NCI-H187 (cell line): ENCODE results near the gene ARID4A.
"Not testable (repeated sequence)": the region's sequence is repeated elsewhere in the genome, so short reads cannot be mapped to it uniquely, and the experiment has no call there.

Experiments
- DNase-seq, 2 experiments: peaks; one replicate each; lab custom pipeline; 2025; lab: John Stamatoyannopoulos, UW

Gene ARID4A

DNA sequence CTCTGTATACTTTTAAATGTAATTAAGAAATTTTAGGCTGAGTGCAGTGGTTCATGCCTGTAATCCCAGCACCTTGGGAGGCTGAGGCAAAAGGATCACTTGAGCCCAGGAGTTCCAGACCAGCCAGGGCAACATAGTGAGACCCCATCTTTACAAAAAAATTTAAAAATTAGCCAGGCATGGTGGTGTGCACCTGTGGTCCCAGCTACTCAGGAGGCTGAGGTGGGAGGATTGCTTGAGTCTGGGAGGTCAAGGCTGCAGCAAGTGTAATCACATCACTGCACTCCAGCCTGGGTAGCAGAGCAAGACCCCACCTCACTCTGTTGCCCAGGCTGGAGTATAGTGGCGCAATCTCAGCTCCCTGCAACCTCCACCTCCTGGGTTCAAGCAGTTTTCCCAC, 63.9 kb downstream of the ARID4A start:
- DNase-seq, result not testable (repeated sequence)

DNA sequence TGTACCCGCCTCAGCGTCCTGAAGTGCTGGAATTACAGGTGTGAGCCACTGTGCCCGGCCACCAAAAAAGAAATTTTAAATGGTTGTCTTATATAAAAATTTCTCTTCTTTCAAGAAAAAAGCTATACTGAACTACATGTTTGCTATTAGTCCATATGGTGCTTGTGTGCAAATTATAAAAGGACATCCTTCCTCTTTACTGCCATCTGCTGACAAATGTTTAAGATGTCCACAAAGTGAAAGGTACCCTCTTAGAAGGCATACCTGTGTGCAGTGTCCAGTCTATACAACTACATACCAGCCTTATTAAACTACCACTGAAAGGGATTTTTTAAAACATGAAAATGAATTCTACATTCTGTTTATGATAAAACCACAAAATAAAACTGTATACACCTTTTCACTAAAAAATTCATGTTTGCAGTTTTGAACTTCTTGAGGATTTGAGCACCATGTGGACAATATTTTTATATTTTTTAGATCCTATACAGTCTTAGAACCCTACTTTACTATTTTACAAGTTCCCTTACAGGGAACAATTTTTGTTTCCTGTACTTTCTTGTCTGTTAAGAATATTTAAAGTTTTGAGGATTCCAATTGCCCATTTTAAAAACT, 64.5 kb downstream of the ARID4A start:
- DNase-seq, result no peak

DNA sequence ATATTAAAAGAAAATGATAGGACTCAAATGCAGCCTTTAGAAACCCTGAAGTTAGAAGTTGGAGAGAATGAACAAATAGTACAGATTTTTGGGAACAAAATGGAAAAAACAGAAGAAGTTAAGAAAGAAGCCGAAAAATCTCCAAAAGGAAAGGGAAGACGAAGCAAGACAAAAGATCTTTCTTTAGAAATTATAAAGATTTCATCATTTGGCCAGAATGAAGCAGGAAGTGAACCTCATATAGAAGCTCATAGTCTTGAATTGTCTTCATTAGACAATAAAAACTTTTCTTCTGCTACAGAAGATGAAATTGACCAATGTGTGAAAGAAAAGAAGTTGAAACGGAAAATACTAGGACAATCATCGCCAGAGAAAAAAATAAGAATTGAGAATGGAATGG, 66.0 kb downstream of the ARID4A start:
- no peak for DNase-seq

DNA sequence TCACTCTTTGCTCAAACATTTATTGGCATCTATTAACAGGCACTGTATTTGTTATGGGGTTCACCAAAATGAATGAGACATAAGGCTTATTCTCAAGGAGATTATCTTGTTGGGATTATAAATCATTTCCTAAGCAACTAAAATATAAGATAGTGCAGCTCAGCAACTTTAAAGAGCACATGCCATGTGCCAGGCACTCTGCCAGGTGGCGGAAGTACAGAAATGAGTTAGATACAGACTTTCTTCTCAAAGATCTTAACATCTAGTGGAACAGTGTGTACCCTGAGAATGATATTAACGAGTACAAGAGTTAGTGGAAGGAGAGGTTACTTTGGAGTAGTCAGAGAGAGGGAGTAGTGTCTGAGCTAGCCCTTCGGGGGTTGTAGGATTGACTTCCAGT, 68.9 kb downstream of the ARID4A start:
- DNase-seq, result no peak

DNA sequence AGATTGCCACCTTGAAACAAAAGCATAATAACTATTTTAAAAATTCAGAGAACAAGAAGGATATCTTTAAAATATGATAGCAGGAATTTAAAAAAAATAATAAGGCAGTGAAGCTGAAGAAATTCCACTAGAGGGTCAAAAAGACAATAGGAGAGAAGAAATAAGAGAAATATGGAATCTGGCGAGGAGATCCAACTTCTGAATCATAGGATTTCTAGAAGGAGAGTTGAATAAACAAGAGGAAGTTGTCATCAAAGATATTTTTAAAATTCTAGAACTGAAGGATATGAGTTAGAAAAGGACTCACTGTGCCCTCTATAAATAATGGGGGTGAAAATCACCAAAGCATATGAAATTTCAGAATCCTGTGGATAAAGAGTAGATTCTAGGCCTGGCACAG, 70.6 kb downstream of the ARID4A start:
- no peak for DNase-seq

DNA sequence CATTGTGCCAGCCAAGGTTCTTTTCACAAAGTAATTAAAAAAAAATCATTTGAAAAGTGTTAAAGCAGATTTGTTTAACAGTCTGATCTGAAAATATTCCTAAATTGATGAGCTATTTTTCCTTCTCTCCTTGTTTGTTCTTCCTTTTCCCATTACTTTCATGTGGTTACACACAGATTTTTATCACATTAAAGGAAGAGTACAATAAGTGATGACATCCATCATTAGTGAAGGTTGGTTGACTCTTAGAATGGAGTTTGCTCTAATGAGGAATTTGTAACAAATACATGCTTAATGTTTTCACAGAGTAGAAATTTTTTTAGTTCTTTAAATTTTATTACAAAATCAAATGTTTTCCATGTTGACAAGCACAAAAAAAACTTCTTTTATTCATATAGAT, 78.4 kb downstream of the ARID4A start:
- DNase-seq, result no peak

DNA sequence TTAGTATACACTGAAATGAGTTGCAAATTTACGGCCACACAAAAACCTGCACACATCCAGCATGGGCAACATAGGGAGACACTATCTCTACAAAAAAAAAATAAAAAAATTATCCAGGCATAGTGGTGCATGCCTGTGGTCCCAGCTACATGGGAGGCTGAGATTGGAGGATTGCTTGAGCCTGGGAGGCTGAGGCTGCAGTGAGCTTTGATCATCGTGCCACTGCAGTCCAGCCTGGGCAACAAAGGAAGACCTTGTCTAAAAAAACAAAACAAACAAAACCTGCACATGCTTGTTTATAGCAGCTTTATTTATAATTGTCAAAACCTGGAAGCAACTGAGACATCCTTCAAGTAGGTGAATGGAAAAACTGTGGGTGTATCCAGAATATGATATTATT, 92.5 kb downstream of the ARID4A start:
- DNase-seq, result no peak

DNA sequence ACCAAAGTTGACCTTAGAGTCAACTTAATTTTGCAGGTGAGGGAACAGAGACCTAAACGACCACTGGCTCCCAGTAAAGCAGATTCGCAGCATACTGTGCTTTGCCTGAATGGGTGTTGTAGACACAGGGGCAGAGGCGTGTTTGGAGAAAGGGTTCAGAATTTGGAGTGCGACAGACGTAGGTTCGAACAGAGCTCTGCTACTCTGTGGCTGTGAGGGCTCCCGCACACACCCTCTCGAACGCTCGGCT, 97.1 kb downstream of the ARID4A start:
- no peak for DNase-seq

DNA sequence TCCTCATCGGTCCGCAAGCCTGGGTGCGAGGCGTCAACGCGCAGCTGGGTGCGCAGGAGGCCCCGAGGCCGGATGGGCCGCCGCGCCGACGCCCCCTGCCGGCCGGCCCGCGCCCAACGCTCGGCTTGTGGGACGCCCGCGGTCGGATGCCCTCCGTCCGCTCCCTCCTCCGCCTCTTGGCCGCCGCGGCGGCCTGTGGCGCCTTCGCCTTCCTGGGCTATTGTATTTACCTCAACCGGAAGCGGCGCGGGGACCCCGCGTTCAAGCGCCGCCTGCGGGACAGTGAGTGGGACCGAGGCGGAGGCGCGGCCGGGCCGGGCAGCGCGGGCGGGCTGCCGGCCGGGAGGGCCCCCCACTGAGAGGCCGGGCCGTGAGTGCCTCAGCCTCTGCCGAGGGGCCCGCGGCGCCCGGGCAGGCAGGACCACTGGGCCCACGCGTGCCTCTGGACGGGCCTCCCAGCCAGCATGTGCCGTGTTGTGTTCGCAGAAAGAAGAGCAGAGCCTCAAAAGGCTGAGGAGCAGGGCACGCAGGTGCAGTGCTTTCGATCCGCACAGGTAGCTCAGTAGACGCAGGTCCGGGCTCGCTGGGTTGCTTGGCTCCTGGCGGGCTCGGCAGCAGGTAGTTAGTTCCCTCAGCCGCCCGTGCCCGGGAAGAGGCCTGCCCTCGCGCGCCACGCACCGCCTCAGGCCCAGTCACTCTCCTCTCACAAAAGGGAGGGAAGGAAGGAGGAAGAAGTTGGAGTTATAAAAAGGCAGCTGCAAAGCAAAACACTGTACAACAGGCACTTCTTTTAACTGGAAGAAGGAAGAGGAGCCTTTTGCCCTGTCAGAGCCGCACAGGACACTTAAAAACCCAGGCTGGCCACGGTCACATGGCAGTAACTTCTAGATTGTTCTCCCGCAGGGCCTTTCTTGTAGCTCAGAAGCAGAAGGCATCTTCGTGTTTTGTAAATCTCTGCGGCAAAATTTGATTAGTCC, 97.7 kb downstream of the ARID4A start, which contains the start of gene TOMM20L:
TSS of gene TOMM20L (plus strand) at position 119 of the 977 bp plus-strand sequence. CDS start at position 147, 28 bp downstream.
- DNase-seq, result peak; percentile 18 to 41

DNA sequence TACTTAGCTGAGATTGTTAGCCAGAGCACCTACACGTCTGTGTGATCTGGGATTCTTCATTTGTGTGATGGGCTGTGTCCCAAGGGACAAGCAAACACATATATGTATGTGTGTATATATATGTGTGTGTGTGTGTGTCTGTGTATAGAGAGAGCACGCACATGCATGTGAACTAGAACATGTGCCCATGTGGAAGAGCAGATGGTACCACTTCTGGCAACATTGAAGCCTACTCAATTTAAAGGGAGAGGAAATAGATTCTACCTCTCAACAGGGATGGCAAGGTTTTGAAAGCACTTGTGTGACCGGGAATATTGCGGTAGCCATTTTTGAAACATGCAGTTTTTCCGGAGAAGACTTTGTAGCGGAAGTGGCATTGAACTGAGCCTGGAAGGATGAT, 98.8 kb downstream of the ARID4A start:
- no peak for DNase-seq

DNA sequence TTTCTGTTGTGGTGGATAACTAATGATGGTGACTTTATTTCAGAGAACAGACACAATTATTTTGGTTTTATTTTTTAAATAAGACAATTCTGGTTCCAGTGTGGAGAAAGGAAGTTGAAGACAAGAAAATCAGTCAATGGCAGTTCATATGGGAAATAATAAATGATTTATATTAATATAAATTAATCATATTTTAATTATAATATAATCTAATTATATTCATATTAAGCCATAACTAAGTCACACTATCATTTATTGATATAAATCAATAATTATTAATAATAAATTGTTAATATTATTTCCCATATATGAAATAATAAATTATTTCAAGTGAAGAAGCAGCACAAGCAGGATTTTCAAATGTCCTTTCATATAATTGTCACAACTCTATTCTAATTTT, 100.1 kb downstream of the ARID4A start:
- no peak for DNase-seq

DNA sequence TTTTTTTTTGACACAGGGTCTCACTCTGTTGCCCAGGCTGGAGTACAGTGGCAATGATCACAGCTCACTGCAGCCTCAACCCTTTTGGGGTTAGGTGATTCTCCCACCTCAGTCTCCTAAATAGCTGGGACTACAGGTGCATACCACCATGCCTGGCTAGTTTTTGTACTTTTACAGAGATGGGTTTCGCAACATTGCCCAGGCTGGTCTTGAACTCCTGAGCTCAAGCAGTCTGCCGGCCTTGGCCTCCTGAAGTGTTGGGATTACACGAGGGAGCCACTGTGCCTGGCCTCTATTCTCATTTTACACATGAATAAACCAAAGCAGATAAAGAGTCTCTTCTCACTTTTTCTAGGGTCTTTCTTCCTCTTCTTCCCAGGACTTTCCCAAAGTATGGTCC, 100.5 kb downstream of the ARID4A start:
- DNase-seq, result no peak

DNA sequence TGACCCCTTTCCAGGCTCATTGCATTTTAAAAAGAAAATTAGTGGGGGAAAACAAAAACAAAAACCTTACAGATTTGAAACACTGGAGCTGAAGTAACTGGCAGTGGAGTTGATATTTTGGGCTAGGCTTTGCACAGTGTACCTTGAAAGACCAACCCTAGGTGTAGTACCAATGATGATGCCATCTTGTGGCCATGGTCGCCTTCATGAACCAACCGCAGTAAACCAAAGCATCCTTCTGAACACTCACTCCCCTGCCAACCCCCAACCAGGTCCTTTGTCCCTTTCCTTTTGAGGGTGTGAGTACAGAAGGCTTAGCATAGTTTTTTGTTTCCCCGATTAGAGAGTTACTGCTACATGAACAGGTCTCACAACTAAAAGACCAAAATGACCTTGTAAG, 103.2 kb downstream of the ARID4A start:
- DNase-seq, result no peak

DNA sequence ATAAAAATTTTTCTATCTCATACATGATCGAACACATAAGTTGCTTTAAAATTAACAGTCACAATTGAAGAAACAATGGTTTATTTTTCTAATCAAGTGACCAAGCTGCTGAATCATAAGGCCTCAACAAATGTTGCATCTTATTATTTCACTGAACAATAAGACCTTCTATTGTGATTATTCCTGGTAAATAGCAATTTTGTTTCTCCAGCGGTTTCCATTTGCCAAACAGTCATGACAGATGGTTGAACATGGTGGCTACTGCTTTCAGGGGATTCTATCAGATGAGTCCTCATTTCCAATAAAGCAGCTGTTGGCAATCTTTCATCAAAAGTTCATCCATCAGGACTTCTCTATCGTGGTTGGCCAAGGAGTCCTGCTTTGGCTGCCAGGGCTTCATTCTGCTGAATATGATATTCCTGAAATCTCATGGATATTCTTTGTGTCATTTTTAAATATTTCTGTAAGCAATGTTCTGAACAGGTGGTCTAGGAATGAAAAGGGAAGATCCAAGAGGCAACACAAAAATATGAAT, 110.4 kb downstream of the ARID4A start:
- no peak for DNase-seq

DNA sequence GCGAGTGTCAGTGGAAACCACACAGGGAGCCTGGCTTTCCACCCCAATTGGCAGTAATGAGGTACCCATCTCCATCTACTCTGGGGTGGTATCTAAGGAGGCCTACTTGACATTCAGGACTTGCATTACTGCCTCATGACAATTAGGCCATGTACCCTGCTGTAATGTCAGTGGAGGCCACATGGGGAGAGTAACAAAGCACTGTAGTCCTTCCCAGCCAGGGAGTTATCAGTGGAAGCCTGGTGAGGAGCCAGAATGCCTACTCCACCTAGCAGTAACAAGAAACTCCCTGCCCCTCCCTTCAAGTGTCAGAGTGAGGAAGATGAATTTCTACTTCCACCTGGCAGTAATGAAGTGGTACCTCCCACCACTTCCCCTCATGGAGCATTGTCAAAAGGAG, 116.5 kb downstream of the ARID4A start:
- DNase-seq, result no peak

DNA sequence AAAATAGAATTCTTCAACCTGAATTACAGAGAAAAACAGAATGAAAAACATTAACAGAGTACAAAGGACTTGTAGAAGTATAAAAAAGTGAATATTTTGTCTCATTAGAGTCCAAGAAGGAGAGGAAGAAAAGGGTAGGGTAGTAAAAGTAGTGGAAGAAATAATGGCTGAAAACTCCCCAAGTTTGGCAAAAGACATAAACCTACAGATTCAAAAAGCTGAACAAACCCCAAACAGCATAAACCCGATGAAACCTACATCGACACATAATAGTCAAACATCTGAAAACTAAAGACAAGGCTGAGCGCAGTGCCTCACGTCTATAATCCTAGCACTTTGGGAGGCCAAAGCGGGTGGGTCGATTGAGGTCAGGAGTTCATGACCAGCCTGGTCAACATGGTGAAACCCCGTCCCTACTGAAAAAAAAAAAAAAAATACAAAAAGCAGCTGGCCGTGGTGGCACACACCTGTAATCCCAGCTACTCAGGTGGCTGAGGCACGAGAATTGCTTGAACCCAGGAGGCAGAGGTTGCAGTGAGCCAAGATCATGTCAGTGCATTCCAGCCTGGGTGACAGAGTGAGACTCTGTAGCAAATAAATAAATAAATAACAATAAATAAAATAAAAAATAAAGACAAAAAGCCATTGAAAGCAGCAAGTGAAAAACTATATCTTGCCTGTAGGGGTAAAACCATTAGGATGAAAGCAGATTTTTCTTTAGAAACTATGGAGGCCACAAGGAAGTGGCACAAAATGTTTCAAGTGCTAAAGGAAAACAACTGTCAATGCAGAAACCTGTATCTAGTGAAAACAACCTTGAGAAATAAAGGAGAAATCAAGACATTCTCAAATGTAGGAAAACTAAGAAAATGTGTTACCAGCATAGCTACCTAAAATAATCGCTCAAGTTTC, 117.5 kb downstream of the ARID4A start:
- no peak for DNase-seq

DNA sequence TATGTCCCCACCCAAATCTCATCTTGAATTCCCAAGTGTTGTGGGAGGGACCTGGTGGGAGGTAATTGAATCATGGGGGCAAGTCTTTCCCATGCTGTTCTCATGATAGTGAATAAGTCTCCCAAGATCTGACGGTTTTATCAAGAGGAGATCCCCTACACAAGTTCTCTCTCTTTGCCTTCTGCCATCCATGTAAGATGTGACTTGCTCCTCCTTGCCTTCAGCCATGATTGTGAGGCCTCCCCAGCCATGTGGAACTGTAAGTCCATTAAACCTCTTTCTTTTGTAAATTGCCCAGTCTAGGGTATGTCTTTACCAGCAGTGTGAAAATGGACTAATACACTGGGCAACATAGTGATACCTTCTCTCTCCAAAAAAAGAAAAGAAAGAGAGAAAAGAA, 118.6 kb downstream of the ARID4A start:
- not testable (repeated sequence) for DNase-seq
